PFSK-1 (cell line): ENCODE results near the gene BCKDK.

Experiments used
- POLR2AphosphoS5 ChIP-seq: IDR thresholded peaks from 2 replicates; pipeline ENCODE4 v1.6.1; 2012; ENCODE audit warnings: low read depth, mild to moderate bottlenecking, control low read depth, low read length, moderate library complexity
- TAF1 ChIP-seq: IDR thresholded peaks from 2 replicates; pipeline ENCODE4 v1.6.1; 2012; ENCODE audit warnings: low read length, control low read depth, borderline replicate concordance; ENCODE audit not compliant: insufficient read depth

DNA sequence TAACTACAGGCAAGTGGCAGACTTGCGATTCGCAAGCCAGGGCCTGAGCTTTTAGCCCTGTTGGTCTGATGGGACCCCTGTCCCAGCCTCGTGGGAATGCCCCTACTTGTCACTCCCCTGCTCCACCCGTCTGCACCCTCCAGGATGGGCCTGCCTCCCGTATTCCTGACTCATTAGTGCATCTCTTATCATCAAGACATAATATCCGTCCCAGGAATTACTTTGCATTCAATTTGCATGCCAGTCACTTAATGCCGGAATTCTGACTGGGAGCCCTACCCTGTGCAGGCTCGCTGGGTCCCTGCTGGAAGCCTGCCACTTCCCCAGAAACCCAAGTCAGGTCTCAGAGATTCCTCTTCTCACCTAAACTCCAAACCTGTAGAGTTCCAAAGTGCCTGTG is 22.8 kb upstream of the BCKDK start:
- TF ChIP-seq POLR2AphosphoS5 (no peak), TAF1 (no peak)
